GM12891 (cell line): ENCODE results near the gene MYO1C.

Experiments used
- DNase-seq: peaks from one replicate; pipeline ENCODE4 v3.0.0; 2011; ENCODE audit warnings: low spot score; ENCODE audit not compliant: insufficient read length
- FAIRE-seq: peaks from 2 replicates; lab custom pipeline; 2011; peaks lifted over from hg19 to GRCh38; lab: Jason Lieb, UNC
- PAX5 ChIP-seq: IDR thresholded peaks from 2 replicates; pipeline ENCODE4 v1.6.1; 2011; ENCODE audit warnings: low read length, moderate library complexity, mild to moderate bottlenecking; ENCODE audit not compliant: insufficient read depth, severe bottlenecking
- POLR2A ChIP-seq: IDR thresholded peaks from 2 replicates; pipeline ENCODE4 v1.6.1; 2011; ENCODE audit warnings: low read depth, low read length, control low read depth
- POLR2AphosphoS5 ChIP-seq: IDR thresholded peaks from 2 replicates; pipeline ENCODE4 v1.6.1; 2011; ENCODE audit warnings: low read depth, low read length, control low read depth
- POU2F2 ChIP-seq: IDR thresholded peaks from 2 replicates; pipeline ENCODE4 v1.6.1; 2011; ENCODE audit warnings: low read depth, mild to moderate bottlenecking, control low read depth, low read length, moderate library complexity
- SPI1 ChIP-seq: IDR thresholded peaks from 2 replicates; pipeline ENCODE4 v1.6.1; 2011; ENCODE audit warnings: low read depth, low read length, control low read depth
- TAF1 ChIP-seq: IDR thresholded peaks from 2 replicates; pipeline ENCODE4 v1.6.1; 2011; ENCODE audit warnings: low read depth, low read length, control low read depth

Gene MYO1C

DNA sequence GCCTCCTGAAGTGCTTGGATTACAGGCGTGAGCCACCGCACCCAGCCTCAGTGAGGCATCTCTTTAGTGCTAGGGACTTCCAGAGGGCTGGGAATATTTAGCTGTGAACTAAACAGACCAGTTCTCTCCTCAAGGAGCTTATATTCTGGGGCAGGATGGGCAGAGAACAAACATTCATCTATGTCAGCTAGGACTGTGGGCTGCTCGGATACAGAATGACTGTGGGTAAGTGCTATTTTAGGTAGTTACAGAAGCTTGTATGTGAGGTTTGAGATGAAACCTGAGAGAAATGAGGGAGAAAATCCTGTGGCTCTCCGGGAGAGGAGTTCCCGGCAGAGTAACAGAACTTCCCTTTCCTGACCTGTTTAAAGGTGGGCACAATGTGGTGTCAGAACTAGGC lies 30.1 kb upstream of the MYO1C start:
- FAIRE-seq, result no peak
- no peak for TF ChIP-seq POU2F2
- TF ChIP-seq TAF1, result no peak
- no peak for TF ChIP-seq POLR2AphosphoS5
- no peak for TF ChIP-seq PAX5
- TF ChIP-seq POLR2A, result no peak
- TF ChIP-seq SPI1, result no peak
- DNase-seq, result no peak

- TF ChIP-seq POLR2A, result no peak
- no peak for TF ChIP-seq PAX5
- TF ChIP-seq SPI1, result no peak
- no peak for TF ChIP-seq TAF1
- TF ChIP-seq POU2F2, result no peak
- no peak for TF ChIP-seq POLR2AphosphoS5
- FAIRE-seq, result no peak
- no peak for DNase-seq
Observed at GRCh38 chr17:1521086-1521640, 28.7 kb upstream of the MYO1C start.

DNA sequence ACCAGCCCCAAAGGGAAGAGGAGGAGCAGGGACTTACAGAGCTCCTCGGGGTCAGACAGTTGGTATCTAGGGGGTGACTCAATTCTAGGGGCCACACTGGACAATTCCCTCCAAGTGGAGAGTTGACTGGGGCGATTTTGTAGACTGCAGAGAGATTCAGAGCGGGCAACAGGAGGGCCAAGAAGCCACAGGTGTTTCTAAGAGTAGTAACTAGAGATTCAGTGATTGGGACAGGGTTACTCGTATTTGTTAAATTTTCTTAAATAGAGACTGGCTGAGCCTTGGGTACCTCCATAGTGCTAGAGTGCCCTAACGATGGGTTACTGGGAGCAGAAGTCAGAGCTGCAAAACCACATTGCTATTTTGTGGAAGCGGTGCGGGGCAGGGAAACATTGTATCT lies 27.2 kb upstream of the MYO1C start:
- no peak for FAIRE-seq
- no peak for TF ChIP-seq POU2F2
- no peak for TF ChIP-seq PAX5
- TF ChIP-seq POLR2A, result no peak
- TF ChIP-seq SPI1, result no peak
- no peak for TF ChIP-seq TAF1
- no peak for TF ChIP-seq POLR2AphosphoS5
- no peak for DNase-seq

DNA sequence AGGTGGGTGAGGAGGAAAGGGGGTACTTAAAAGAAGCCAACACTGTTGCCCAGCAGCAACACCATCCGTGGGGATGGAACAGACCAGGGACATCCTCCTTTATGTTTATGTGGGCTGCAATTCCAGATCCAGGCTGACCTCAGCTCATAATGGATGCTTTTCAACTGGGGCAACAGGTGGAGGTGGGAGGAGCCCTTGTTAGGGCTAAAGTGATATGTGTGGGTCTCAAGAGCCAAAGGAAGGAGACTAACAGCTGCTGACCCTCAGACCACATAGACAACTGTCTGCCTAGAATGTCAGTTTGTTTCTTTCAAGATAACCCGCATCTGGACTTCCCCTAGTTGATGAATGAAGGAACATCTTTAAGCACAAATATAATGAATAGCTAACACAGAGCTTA lies 25.9 kb upstream of the MYO1C start:
- TF ChIP-seq PAX5 (no peak), POLR2A (no peak), SPI1 (no peak), TAF1 (no peak), POLR2AphosphoS5 (no peak), POU2F2 (no peak)
- no peak for FAIRE-seq
- DNase-seq, result no peak

- TF ChIP-seq POLR2A (peak; percentile 81), POLR2AphosphoS5 (peak; percentile 80), SPI1 (no peak), TAF1 (peak; percentile 18; the same call in 1 of the 2 replicates)
- DNase-seq (peak; percentile 98), FAIRE-seq (peak; percentile 100)
Observed at GRCh38 chr17:1516388-1517161, 24.1 kb upstream of the MYO1C start, which contains the start of gene INPP5K. INPP5K (minus strand) TSS chr17:1516612; CDS start chr17:1516499, 113 bp downstream.

- FAIRE-seq (peak; percentile 91), DNase-seq (peak; percentile 73)
- TF ChIP-seq POLR2AphosphoS5, result no peak
- no peak for TF ChIP-seq POLR2A
- peak; percentile 38 for TF ChIP-seq SPI1
- no peak for TF ChIP-seq POU2F2
- TF ChIP-seq PAX5, result no peak
- TF ChIP-seq TAF1, result no peak
Observed at GRCh38 chr17:1515640-1516387, 23.3 kb upstream of the MYO1C start.

GRCh38 chr17:1512351-1512750 lies 19.9 kb upstream of the MYO1C start:
- FAIRE-seq, result no peak
- no peak for DNase-seq
- TF ChIP-seq POLR2A, result no peak
- TF ChIP-seq SPI1, result no peak
- no peak for TF ChIP-seq POU2F2
- TF ChIP-seq POLR2AphosphoS5, result no peak
- no peak for TF ChIP-seq PAX5
- no peak for TF ChIP-seq TAF1

DNA sequence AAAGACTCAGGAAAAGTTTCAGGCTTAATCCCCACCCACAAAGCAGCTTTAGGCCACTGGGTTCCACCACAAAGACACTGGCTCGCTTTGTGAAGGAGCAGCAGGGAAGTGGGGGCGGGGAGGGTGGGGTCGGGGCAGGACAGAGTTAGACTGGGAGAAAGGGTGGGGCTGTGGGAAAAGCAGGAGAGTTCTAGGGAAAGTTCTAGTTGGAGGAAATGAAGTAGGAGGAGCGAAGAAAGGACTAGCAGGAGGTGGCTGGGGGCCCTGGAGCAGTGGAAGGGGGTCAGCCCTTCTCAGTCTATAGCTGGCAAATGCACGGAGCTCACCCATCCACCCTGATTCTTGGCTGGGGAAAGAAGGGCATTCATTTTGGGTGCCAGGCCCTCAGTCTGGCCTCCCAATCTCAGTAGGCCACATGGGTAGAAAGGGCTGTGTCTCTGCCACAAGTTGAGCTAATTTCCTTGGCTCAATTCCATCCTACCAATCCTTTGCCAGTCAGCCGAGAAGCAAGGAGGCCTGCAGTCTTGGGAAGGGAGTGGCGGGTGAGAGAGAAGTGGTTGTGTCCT lies 19.4 kb upstream of the MYO1C start:
- TF ChIP-seq PAX5 (no peak), TAF1 (no peak), POLR2AphosphoS5 (no peak), SPI1 (no peak), POLR2A (no peak), POU2F2 (no peak)

DNA sequence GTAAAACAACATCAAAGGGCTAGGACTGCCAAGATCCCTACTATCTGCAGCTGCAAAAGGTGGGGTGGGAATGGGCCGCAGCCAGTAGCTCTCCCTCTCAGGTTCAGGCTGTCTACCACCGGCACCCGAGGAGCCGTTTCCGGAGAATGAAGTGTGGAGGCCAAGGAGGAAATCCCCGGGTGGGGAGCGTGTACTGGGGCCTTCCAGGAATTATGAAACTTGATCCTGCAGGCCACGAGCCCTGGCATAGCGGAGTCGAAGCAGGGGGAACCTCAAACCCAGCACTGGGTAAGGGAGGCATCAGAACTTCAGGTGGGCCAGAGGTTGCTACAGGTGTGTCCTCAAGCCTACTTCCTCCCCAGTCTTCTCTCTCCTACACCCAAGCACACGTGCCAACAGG lies 18.8 kb upstream of the MYO1C start:
- no peak for TF ChIP-seq POLR2A
- DNase-seq (no peak), FAIRE-seq (no peak)

More for the DNA sequence above, 19.4 kb upstream of the MYO1C start:
- DNase-seq (no peak), FAIRE-seq (no peak)
